Epithelial cell of esophagus (primary cell): ENCODE measurements around the gene ATP6V0E1.

Experiments
- DNase-seq: peaks from one replicate; pipeline ENCODE4 v3.0.0; 2010; ENCODE audit warnings: low read depth
- H3K4me3 ChIP-seq: 2 replicates; pipeline ENCODE4 v1.5.1; 2011; ENCODE audit warnings: mild to moderate bottlenecking, low read length, control low read depth
- CTCF ChIP-seq: IDR thresholded peaks from 2 replicates; pipeline ENCODE4 v1.5.1; 2011; ENCODE audit warnings: low read depth, mild to moderate bottlenecking, low read length, control low read depth, inconsistent platforms; ENCODE audit not compliant: insufficient read depth; ENCODE audit errors: missing control alignments

The ATP6V0E1 gene

DNA sequence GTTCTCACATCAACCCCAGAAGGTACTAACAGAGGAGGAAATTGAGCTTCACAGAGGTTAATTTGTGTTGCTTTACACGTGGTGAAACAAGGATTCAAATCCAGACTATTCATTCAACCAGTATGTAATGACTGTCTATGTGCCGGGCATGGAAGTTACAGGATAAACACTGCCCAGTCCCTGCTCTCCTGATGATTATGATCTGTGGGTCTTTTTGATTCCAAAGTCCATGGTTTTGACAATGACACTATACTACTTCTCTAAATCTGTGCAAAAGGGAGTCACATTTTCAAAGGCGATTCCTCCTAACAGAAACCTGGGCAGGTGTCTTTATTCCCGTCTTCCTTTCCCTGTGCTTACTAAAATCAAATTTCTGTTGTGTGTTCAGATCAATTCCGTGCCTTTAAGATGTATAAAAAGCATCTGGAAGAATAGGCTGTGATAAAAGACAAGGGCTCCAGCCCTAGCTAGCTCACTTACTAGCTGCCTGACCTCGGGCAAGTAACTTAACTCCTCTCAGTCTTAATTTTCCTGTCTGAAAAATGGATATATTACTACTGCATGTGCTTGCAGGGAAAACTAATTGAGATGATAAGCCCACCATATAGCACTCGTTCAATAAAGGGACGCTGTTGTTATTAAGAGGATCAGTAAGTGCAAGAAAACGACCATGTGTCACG, 71.6 kb downstream of the ATP6V0E1 start:
- TF ChIP-seq CTCF, result no peak
- H3K4me3 ChIP-seq, result peak overlapping the region; percentile 55
- no peak for DNase-seq

- no peak for TF ChIP-seq CTCF
- no peak for DNase-seq
- peak overlapping the region; percentile 55 for H3K4me3 ChIP-seq
Observed at GRCh38 chr5:173055722-173055982, 72.1 kb downstream of the ATP6V0E1 start.

- peak; percentile 97 for DNase-seq
- peak within 1 kb of the TSS; percentile 55 for H3K4me3 ChIP-seq
- TF ChIP-seq CTCF, result no peak
Observed at GRCh38 chr5:173055983-173056782, 72.6 kb downstream of the ATP6V0E1 start, which contains the start of gene CREBRF. CREBRF (plus strand) TSS chr5:173056352; CDS start chr5:173080776, 24,424 bp downstream.

DNA sequence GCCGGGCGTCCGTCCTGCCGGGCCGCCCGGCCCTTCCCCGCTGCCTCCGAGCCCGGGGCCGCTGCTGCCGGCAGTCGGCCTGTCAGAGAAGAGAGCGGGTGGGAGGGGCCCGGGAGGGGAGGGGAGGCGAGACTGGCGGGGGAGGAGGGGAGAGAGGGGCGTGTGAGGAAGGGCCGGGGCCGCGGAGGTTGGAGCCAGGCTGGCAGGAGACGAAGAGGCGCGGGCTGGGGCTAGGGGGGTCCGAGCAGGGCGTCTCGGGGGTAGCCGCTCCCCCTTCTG, 73.2 kb downstream of the ATP6V0E1 start:
- no peak for TF ChIP-seq CTCF
- DNase-seq, result no peak
- peak overlapping the region; percentile 55 for H3K4me3 ChIP-seq

DNA sequence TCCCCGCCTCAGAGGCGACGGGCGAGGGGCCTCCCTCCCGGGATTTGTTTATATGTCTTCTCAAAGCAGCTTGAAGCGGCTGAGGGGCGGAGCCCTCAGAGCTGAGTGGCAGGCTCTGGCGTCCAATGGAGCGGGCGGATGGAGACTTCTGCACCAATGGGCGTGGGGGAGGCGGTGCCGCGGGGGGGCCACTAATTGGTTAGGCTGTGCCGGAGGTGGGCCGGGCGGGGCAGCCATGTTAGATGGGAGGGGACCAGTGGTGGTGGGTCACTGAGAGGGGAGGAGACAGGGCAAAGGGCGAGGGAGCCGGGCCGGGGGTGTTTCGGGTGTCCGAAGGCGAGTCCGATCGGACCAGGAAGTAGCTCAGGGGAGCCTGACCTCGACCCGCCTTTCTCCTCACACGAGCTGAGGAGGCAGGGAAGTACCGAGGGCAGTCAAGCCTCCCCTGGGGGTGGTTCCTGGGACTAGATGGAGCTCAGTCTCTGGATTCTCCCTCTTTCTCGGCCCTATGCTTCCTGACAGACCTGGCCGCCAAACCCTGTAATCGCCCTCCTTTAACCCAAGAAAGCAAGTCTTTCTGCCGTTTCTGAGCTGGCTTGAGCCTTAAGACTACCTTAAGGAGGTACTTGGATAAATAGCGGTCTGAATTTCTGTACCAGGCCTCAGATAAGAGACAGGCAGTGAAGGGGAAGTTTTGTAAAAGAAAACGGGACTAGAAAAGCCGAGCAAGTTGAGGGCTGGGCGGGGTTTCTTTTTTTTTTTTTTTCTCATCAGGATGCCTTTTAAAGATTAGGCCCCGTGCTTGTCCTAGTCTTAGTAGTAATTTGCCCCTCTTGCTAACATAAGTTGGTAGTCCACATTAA, 73.7 kb downstream of the ATP6V0E1 start:
- peak; percentile 99 for DNase-seq
- H3K4me3 ChIP-seq, result peak overlapping the region; percentile 55
- TF ChIP-seq CTCF, result peak; percentile 25

DNA sequence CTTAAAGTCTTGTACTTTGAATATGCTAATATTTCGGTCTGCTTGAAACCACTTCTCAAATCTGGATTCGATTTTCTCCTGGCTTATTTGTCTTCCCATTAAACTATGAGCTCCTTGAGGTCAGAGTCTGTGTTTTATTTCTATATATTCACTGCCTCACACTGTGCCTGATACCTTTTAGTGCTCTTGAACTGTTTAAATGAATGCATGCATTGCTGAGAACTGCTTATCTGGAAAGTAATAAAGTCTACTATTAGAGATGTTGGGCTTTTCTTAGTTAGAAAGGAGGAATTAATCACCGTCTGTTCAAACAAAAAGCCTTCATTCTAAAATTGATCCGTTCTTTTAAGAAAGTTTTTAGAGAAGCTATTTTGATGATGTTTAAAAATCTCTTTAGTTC, 78.6 kb downstream of the ATP6V0E1 start:
- no peak overlapping the region for H3K4me3 ChIP-seq
- DNase-seq, result no peak
- TF ChIP-seq CTCF, result no peak
